H1 (cell line): Measurements from ENCODE around the gene MMAB. TPM values are rescaled to one million over a fixed set of nuclear protein-coding genes. Genes with fewer than 3 reads are reported as not detected.

Source experiments
- CTCF ChIA-PET: fragments of 300-600 bp; sonication (Branson Sonifier 250); formaldehyde crosslinking; loops from one replicate; lab custom pipeline; 2021; ENCODE audit not compliant: partially characterized antibody; lab: Charles Lee
- POLR2A ChIA-PET: fragments of 300-600 bp; sonication (Branson Sonifier 250); formaldehyde crosslinking; loops from one replicate; lab custom pipeline; 2021; ENCODE audit warnings: inconsistent platforms; ENCODE audit not compliant: partially characterized antibody; lab: Charles Lee
- DNase-seq, 2 experiments: peaks; one replicate each; pipeline versions ENCODE4 v3.0.0 to v3.0.0-alpha.2; 2010 to 2022; ENCODE audit warnings: low spot score in 2 of 2, low read depth in 1 of 2, mixed read lengths in 1 of 2
- FAIRE-seq: peaks from 2 replicates; lab custom pipeline; 2011; peaks lifted over from hg19 to GRCh38; lab: Jason Lieb, UNC
- H2AFZ ChIP-seq: 2 replicates; pipeline ENCODE4 v1.8.1; 2012; ENCODE audit warnings: low read length, inconsistent platforms
- H2AK5ac ChIP-seq: 2 replicates; pipeline ENCODE4 v1.6.1; 2013; ENCODE audit warnings: low read depth, low read length
- H2BK120ac ChIP-seq: replicated peaks from 2 replicates; pipeline ENCODE3; 2013; ENCODE audit warnings: low read depth, low read length, inconsistent platforms
- H2BK12ac ChIP-seq: 2 replicates; pipeline ENCODE4 v1.6.1; 2013; ENCODE audit warnings: low read depth, low read length
- H2BK15ac ChIP-seq: 2 replicates; pipeline ENCODE4 v1.6.1; 2013; ENCODE audit warnings: low read length
- H2BK20ac ChIP-seq: 2 replicates; pipeline ENCODE4 v1.6.1; 2013; ENCODE audit warnings: low read length
- H2BK5ac ChIP-seq: 2 replicates; pipeline ENCODE4 v1.6.1; 2013; ENCODE audit warnings: low read depth, low read length
- H3K14ac ChIP-seq: 2 replicates; pipeline ENCODE4 v1.6.1; 2013; ENCODE audit warnings: inconsistent platforms; ENCODE audit not compliant: insufficient read length
- H3K18ac ChIP-seq: 2 replicates; pipeline ENCODE4 v1.6.1; 2013; ENCODE audit warnings: low read length; ENCODE audit errors: extremely low read depth
- H3K23ac ChIP-seq: 2 replicates; pipeline ENCODE4 v1.6.1; 2013; ENCODE audit warnings: inconsistent platforms; ENCODE audit not compliant: insufficient read length
- H3K23me2 ChIP-seq: 2 replicates; pipeline ENCODE4 v1.6.1; 2013; ENCODE audit warnings: low read depth, low read length
- H3K27ac ChIP-seq: 2 replicates; pipeline ENCODE4 v1.6.1; 2011; ENCODE audit warnings: low read depth, low read length, inconsistent platforms
- H3K27me3 ChIP-seq, 4 experiments: replicated peaks in 1 of 4; 1 replicate in 1 of 4; 2 replicates in 3 of 4; pipeline versions ENCODE4 v1.6.1 to v1.8.1; 2011 to 2013; ENCODE audit warnings: low read length in 3 of 4, mild to moderate bottlenecking in 3 of 4, inconsistent platforms in 2 of 4, mixed read lengths in 2 of 4, moderate library complexity in 1 of 4; ENCODE audit not compliant: control insufficient read depth in 3 of 4, insufficient read depth in 3 of 4; ENCODE audit errors: extremely low read depth in 1 of 4
- H3K36me3 ChIP-seq, 4 experiments: 2 replicates each; pipeline versions ENCODE4 v1.6.1 to v1.8.1; 2011 to 2013; ENCODE audit warnings: mild to moderate bottlenecking in 4 of 4, low read length in 3 of 4, moderate library complexity in 2 of 4, control low read depth in 1 of 4, inconsistent platforms in 1 of 4; ENCODE audit not compliant: insufficient read depth in 4 of 4, control insufficient read depth in 2 of 4
- H3K4ac ChIP-seq: replicated peaks from 2 replicates; pipeline ENCODE3; 2013; ENCODE audit warnings: low read length, low read depth, mixed read lengths, inconsistent platforms; ENCODE audit not compliant: insufficient read length
- H3K4me1 ChIP-seq, 4 experiments: replicated peaks in 1 of 4; 1 replicate in 1 of 4; 2 replicates in 3 of 4; pipeline versions ENCODE4 v1.6.1 to v1.8.1; 2011 to 2013; ENCODE audit warnings: low read length in 3 of 4, inconsistent platforms in 2 of 4, mixed read lengths in 1 of 4; ENCODE audit not compliant: insufficient read depth in 4 of 4, control insufficient read depth in 3 of 4
- H3K4me2 ChIP-seq, 2 experiments: 2 replicates each; pipeline versions ENCODE4 v1.6.1 to v1.8.1; 2011 to 2013; ENCODE audit warnings: low read depth in 2 of 2, low read length in 2 of 2, control low read depth in 1 of 2, inconsistent platforms in 1 of 2, mild to moderate bottlenecking in 1 of 2; ENCODE audit not compliant: insufficient read depth in 1 of 2
- H3K4me3 ChIP-seq, 4 experiments: fragments of 200-600, 300-600 bp in 1 of 4; sonication (generic), shearing (Covaris generic), sonication (Bioruptor Twin) in 1 of 4; 2 replicates each; pipeline versions ENCODE4 v1.5.1 to v1.8.1; 2011 to 2016; ENCODE audit warnings: low read length in 4 of 4, low read depth in 3 of 4, control low read depth in 2 of 4, inconsistent platforms in 2 of 4, mild to moderate bottlenecking in 2 of 4, mixed read lengths in 1 of 4, moderate library complexity in 1 of 4; ENCODE audit not compliant: insufficient read depth in 2 of 4; ENCODE audit errors: extremely low read depth in 1 of 4
- H3K56ac ChIP-seq: replicated peaks from 2 replicates; pipeline ENCODE3; 2013; ENCODE audit warnings: low read depth, mild to moderate bottlenecking, mixed read lengths, low read length, inconsistent platforms; ENCODE audit not compliant: insufficient read length
- H3K79me1 ChIP-seq: 2 replicates; pipeline ENCODE4 v1.6.1; 2013; ENCODE audit warnings: low read depth, low read length, control low read depth
- H3K79me2 ChIP-seq, 2 experiments: 2 replicates each; pipeline versions ENCODE4 v1.6.1 to v1.8.1; 2012 to 2013; ENCODE audit warnings: low read length in 2 of 2, mild to moderate bottlenecking in 2 of 2, inconsistent platforms in 1 of 2; ENCODE audit not compliant: insufficient read depth in 2 of 2, control insufficient read depth in 1 of 2
- H3K9ac ChIP-seq, 4 experiments: replicated peaks in 1 of 4; 1 replicate in 1 of 4; 2 replicates in 3 of 4; pipeline versions ENCODE4 v1.6.1 to v1.8.1; 2011 to 2013; ENCODE audit warnings: low read depth in 3 of 4, low read length in 3 of 4, control low read depth in 2 of 4, mild to moderate bottlenecking in 2 of 4, moderate library complexity in 2 of 4, inconsistent platforms in 1 of 4; ENCODE audit errors: extremely low read depth in 1 of 4
- H3K9me3 ChIP-seq, 2 experiments: 2 replicates each; pipeline versions ENCODE4 v1.6.1 to v1.8.1; 2012 to 2013; ENCODE audit warnings: mild to moderate bottlenecking in 2 of 2, moderate library complexity in 2 of 2, control low read depth in 1 of 2, inconsistent platforms in 1 of 2, low read depth in 1 of 2, low read length in 1 of 2, mixed read lengths in 1 of 2; ENCODE audit not compliant: insufficient read depth in 2 of 2
- H4K20me1 ChIP-seq, 2 experiments: replicated peaks in 1 of 2; 2 replicates each; pipeline versions ENCODE3 to v1.8.1; 2011 to 2013; ENCODE audit warnings: inconsistent platforms in 2 of 2, low read length in 2 of 2, mild to moderate bottlenecking in 1 of 2; ENCODE audit not compliant: insufficient read depth in 2 of 2, control insufficient read depth in 1 of 2
- H4K5ac ChIP-seq: 2 replicates; pipeline ENCODE4 v1.6.1; 2013; ENCODE audit warnings: low read length, low read depth, mixed read lengths, inconsistent platforms; ENCODE audit not compliant: insufficient read length
- H4K8ac ChIP-seq: 2 replicates; pipeline ENCODE4 v1.8.0; 2013; ENCODE audit warnings: mild to moderate bottlenecking, moderate library complexity, low read length, inconsistent platforms; ENCODE audit not compliant: insufficient read depth; ENCODE audit errors: extremely low read depth
- H4K91ac ChIP-seq: replicated peaks from 2 replicates; pipeline ENCODE3; 2013; ENCODE audit warnings: low read length, mixed read lengths, inconsistent platforms; ENCODE audit not compliant: insufficient read length
- ASH2L ChIP-seq: fragments of 200-600, 300-600 bp; sonication (generic); IDR thresholded peaks from one replicate; pipeline ENCODE4 v1.7.1; 2017; ENCODE audit warnings: low read length
- CTBP2 ChIP-seq: IDR thresholded peaks from 2 replicates; pipeline ENCODE4 v1.7.0; 2011; ENCODE audit warnings: borderline replicate concordance, mild to moderate bottlenecking, moderate library complexity, mixed read lengths, low read length; ENCODE audit not compliant: insufficient read depth, insufficient read length
- MAFK ChIP-seq: IDR thresholded peaks from 2 replicates; pipeline ENCODE4 v1.6.1; 2012; ENCODE audit warnings: low read depth, mild to moderate bottlenecking, improper control_type of control experiment, low read length
- POLR2AphosphoS5 ChIP-seq: IDR thresholded peaks from 2 replicates; pipeline ENCODE4 v1.6.1; 2011; ENCODE audit warnings: low read depth, low read length
- RBBP5 ChIP-seq: IDR thresholded peaks from 2 replicates; pipeline ENCODE4 v1.7.1; 2012; ENCODE audit warnings: low read depth, mild to moderate bottlenecking, inconsistent platforms, low read length, moderate library complexity, borderline replicate concordance
- RXRA ChIP-seq: IDR thresholded peaks from 2 replicates; pipeline ENCODE4 v1.6.1; 2011; ENCODE audit warnings: low read depth, mild to moderate bottlenecking, low read length, moderate library complexity; ENCODE audit not compliant: insufficient read depth
- SIN3A ChIP-seq, 2 experiments: IDR thresholded peaks in 1 of 2; conservative IDR thresholded peaks in 1 of 2; 2 replicates each; pipeline ENCODE4 v1.6.1; 2011 to 2012; ENCODE audit warnings: low read length in 2 of 2, improper control_type of control experiment in 1 of 2, low read depth in 1 of 2, mild to moderate bottlenecking in 1 of 2
- SIRT6 ChIP-seq: IDR thresholded peaks from one replicate; pipeline ENCODE4 v1.7.1; 2012; ENCODE audit warnings: low read length, inconsistent platforms
- SIX5 ChIP-seq: IDR thresholded peaks from 2 replicates; pipeline ENCODE4 v1.6.1; 2011; ENCODE audit warnings: mild to moderate bottlenecking, low read depth, low read length
- SUZ12 ChIP-seq: fragments of 200-600 bp; sonication (generic); IDR thresholded peaks from 2 replicates; pipeline ENCODE4 v1.6.1; 2012; ENCODE audit warnings: mild to moderate bottlenecking, inconsistent platforms, low read length, moderate library complexity, mixed read lengths
- TCF12 ChIP-seq: IDR thresholded peaks from 2 replicates; pipeline ENCODE4 v1.6.1; 2011; ENCODE audit warnings: low read depth, mild to moderate bottlenecking, low read length
- YY1 ChIP-seq: IDR thresholded peaks from 2 replicates; pipeline ENCODE4 v1.6.1; 2011; ENCODE audit warnings: low read depth, mild to moderate bottlenecking, low read length
- WGBS, 2 experiments: shearing (Covaris generic) in 1 of 2; methylation state at CpG; one replicate each; pipeline versions ENCODE4 v1.1.6 to v1.1.7; 2013 to 2015; ENCODE audit warnings: low lambda C conversion rate in 2 of 2, mixed read lengths in 2 of 2, inconsistent platforms in 1 of 2, low coverage in 1 of 2, missing lambda C conversion rate in 1 of 2; ENCODE audit not compliant: insufficient replicate concordance in 2 of 2, insufficient coverage in 1 of 2, insufficient read length in 1 of 2; ENCODE audit errors: extremely low coverage in 1 of 2, missing lambda C conversion rate in 1 of 2; 5-methylcytosine and 5-hydroxymethylcytosine counted together
- polyA plus RNA-seq, 7 experiments: library from polyadenylated mRNA; depleted of rRNA in 3 of 7; stranded (reverse) in 5 of 7; unstranded in 2 of 7; fragments of >200 nt in 5 of 7; fragments of 200-250 nt in 2 of 7; gene quantifications; 1 replicate in 5 of 7; 2 replicates in 1 of 7; 4 replicates in 1 of 7; pipeline versions ENCODE4 v1.2.1 to v1.2.3, GENCODE V29; 2011 to 2013; ENCODE audit warnings: missing spikeins in 2 of 7, mixed read lengths in 2 of 7
- total RNA-seq: library from RNA; stranded (reverse); fragmentation: NEBNext Ultra II Directional; extraction: Animal tissue kit (Norgen Biotek cat#: 25700); gene quantifications from 2 replicates; pipeline ENCODE4 v1.2.1, GENCODE V29; 2021
- TF ChIP-seq, protein P1 (sequence below): IDR thresholded peaks from 2 replicates; pipeline ENCODE4 v1.6.1; 2011; ENCODE audit warnings: low read depth, mild to moderate bottlenecking, low read length; ENCODE audit not compliant: insufficient read depth

Gene MMAB
- total and polyA plus RNA-seq, 2 of the 8 experiments (the other 6 are each of a cell fraction or from before 2014, with no cell fraction given): 12.9 to 18.5 TPM

DNA sequence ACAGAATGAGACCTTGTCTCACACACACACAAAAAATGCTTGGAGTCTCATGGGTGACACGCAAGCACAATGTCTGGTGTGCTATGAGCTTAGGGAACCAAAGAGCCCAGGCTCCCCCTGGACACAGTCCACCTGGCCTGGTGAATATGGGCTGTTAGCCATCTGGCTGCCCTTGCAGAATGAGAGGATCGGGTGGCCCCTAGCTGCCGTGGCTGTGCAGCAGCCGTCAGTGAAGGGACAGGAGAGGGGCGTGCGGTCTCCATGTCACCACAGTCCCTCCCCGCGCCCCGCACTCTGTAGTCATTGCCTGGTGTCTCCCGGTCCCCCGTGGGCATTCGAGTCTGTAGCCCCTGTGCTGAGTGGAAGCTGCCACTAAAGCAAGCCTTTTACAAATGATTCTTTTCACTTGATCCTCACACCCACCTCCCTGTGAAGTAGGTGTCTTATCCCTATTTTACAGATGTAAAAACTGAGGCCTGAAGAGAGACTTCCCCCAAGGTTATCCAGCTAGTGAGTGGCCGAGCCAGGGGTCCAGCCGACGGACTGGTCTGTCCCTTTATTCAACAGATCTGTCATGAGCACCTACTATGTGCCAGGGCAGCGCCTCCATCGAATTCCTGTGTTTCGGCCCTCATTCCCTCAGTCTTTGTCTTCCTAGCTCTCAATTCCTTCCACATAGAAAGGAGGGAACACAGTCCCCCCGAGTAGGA lies 19.0 kb upstream of the MMAB start:
- Histone ChIP-seq H2BK5ac (no peak overlapping the region; the same call in 1 of the 2 replicates), H2AFZ (no peak overlapping the region), H3K23ac (no peak overlapping the region), H3K36me3 (peaks cover 0 to 15% (median 4%) of the 10 kb centered on the region in 4 experiments; a peak in 5 of 8 replicates), H3K4me2 (no peak overlapping the region), H3K4ac (no peak overlapping the region), H3K79me2 (no peaks in the 10 kb centered on the region), H2AK5ac (no peak overlapping the region), H3K23me2 (no peaks in the 10 kb centered on the region), H2BK15ac (no peak overlapping the region), H3K79me1 (no peaks in the 10 kb centered on the region), H2BK120ac (no peak overlapping the region), H3K18ac (no peak overlapping the region), H3K14ac (no peak overlapping the region), H4K8ac (no peak overlapping the region), H3K9me3 (no peaks in the 10 kb centered on the region), H3K4me3 (no peak overlapping the region), H2BK12ac (no peak overlapping the region), H3K56ac (no peak overlapping the region), H3K27me3 (no peaks in the 10 kb centered on the region), H4K5ac (no peak overlapping the region), H3K27ac (no peak overlapping the region), H4K20me1 (peaks cover 0 to 4% of the 10 kb centered on the region in 2 experiments), H4K91ac (no peak overlapping the region), H3K4me1 (no peaks in the 10 kb centered on the region), H2BK20ac (no peak overlapping the region), H3K9ac (no peak overlapping the region)
- DNase-seq (no peak), FAIRE-seq (no peak)
- POLR2A ChIA-PET: no interaction called here
- WGBS, 2 experiments: 89% methylated on average over 19 of the region's 19 CpGs; no CpG with 5 or more reads in 1 of the 2 experiments
- CTCF ChIA-PET: interaction anchor here (0.9 to 11.3 kb wide), 6 partner anchors 18 to 182 kb away, joined by 3 to 163 read pairs (median 4); partner anchors contain the start of genes MMAB and MVK
- no peak for TF ChIP-seq POLR2AphosphoS5
- no peak for TF ChIP-seq MAFK
- TF ChIP-seq ASH2L: no peak
- TF ChIP-seq SIRT6: no peak
- no peak for TF ChIP-seq RXRA
- TF ChIP-seq CTBP2: no peak
- TF ChIP-seq YY1: no peak
- TF ChIP-seq TCF12: no peak
- TF ChIP-seq SUZ12: no peak
- TF ChIP-seq, protein P1, sequence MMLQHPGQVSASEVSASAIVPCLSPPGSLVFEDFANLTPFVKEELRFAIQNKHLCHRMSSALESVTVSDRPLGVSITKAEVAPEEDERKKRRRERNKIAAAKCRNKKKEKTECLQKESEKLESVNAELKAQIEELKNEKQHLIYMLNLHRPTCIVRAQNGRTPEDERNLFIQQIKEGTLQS: no peak
- TF ChIP-seq SIN3A (conservative IDR thresholded peaks at IDR 0.05 in 1 of 2, IDR thresholded peaks at IDR 0.05 in 1 of 2; ENCODE audit: low read depth in 1 of 2, low read length in 2 of 2): no peak
- TF ChIP-seq RBBP5: no peak
- no peak for TF ChIP-seq SIX5
